H9 (cell line): ENCODE measurements around the gene SLX4. TPM values are rescaled to one million over a fixed set of nuclear protein-coding genes. Genes with fewer than 3 reads are reported as not detected.

Source experiments
- DNase-seq: peaks from one replicate; pipeline ENCODE4 v3.0.0-alpha.2; 2017
- H2AFZ ChIP-seq: one replicate; pipeline ENCODE4 v1.6.1; 2013; ENCODE audit warnings: mild to moderate bottlenecking, low read length, control low read depth, moderate library complexity
- H2AK5ac ChIP-seq: 2 replicates; pipeline ENCODE4 v1.6.1; 2013; ENCODE audit warnings: low read length, control low read depth, mixed read lengths; ENCODE audit not compliant: insufficient read length
- H2BK120ac ChIP-seq: one replicate; pipeline ENCODE4 v1.6.1; 2013; ENCODE audit warnings: low read depth, mild to moderate bottlenecking, low read length, control low read depth, inconsistent platforms; ENCODE audit not compliant: poor library complexity, severe bottlenecking
- H2BK12ac ChIP-seq: 2 replicates; pipeline ENCODE4 v1.6.1; 2013; ENCODE audit warnings: low read length, control low read depth, mixed read lengths, low read depth; ENCODE audit not compliant: insufficient read length
- H2BK15ac ChIP-seq: 2 replicates; pipeline ENCODE4 v1.6.1; 2013; ENCODE audit warnings: low read depth, low read length, control low read depth
- H2BK20ac ChIP-seq: one replicate; pipeline ENCODE4 v1.6.1; 2013; ENCODE audit warnings: low read depth, mild to moderate bottlenecking, low read length, control low read depth, inconsistent platforms; ENCODE audit not compliant: poor library complexity, severe bottlenecking
- H2BK5ac ChIP-seq: 2 replicates; pipeline ENCODE4 v1.6.1; 2013; ENCODE audit warnings: low read length, control low read depth, mixed read lengths; ENCODE audit not compliant: insufficient read length
- H3K14ac ChIP-seq: 2 replicates; pipeline ENCODE4 v1.6.1; 2013; ENCODE audit warnings: low read length, control low read depth; ENCODE audit not compliant: insufficient read depth
- H3K18ac ChIP-seq: 2 replicates; pipeline ENCODE4 v1.6.1; 2013; ENCODE audit warnings: low read depth, mild to moderate bottlenecking, mixed read lengths, low read length, control low read depth; ENCODE audit not compliant: insufficient read length
- H3K23ac ChIP-seq: 2 replicates; pipeline ENCODE4 v1.6.1; 2013; ENCODE audit warnings: low read length, control low read depth, mixed read lengths, low read depth; ENCODE audit not compliant: insufficient read length
- H3K23me2 ChIP-seq: 2 replicates; pipeline ENCODE4 v1.6.1; 2013; ENCODE audit warnings: low read depth, mild to moderate bottlenecking, mixed read lengths, low read length, control low read depth; ENCODE audit not compliant: insufficient read length, poor library complexity, severe bottlenecking
- H3K27ac ChIP-seq: 2 replicates; pipeline ENCODE4 v1.5.1; 2013; ENCODE audit warnings: low read length, control low read depth, mixed read lengths, low read depth; ENCODE audit not compliant: insufficient read length
- H3K27me3 ChIP-seq: 2 replicates; pipeline ENCODE4 v1.6.1; 2013; ENCODE audit warnings: low read length, control low read depth, inconsistent platforms; ENCODE audit not compliant: insufficient read depth
- H3K4ac ChIP-seq: 2 replicates; pipeline ENCODE4 v1.6.1; 2013; ENCODE audit warnings: low read depth, mild to moderate bottlenecking, control low read depth, inconsistent platforms, low read length, moderate library complexity
- H3K4me1 ChIP-seq: 2 replicates; pipeline ENCODE4 v1.6.1; 2013; ENCODE audit warnings: low read length, control low read depth, inconsistent platforms; ENCODE audit not compliant: insufficient read depth
- H3K4me2 ChIP-seq: 2 replicates; pipeline ENCODE4 v1.6.1; 2013; ENCODE audit warnings: low read length, control low read depth, mixed read lengths; ENCODE audit not compliant: insufficient read length, insufficient read depth
- H3K56ac ChIP-seq: 2 replicates; pipeline ENCODE4 v1.6.1; 2013; ENCODE audit warnings: low read depth, mild to moderate bottlenecking, mixed read lengths, low read length, control low read depth; ENCODE audit not compliant: insufficient read length
- H3K79me1 ChIP-seq: 2 replicates; pipeline ENCODE4 v1.6.1; 2013; ENCODE audit warnings: low read depth, mild to moderate bottlenecking, moderate library complexity, low read length, control low read depth, inconsistent platforms; ENCODE audit not compliant: insufficient read depth, poor library complexity, severe bottlenecking
- H3K79me2 ChIP-seq: 2 replicates; pipeline ENCODE4 v1.6.1; 2013; ENCODE audit warnings: low read length, control low read depth, inconsistent platforms; ENCODE audit not compliant: insufficient read depth
- H3K9ac ChIP-seq: 2 replicates; pipeline ENCODE4 v1.6.1; 2013; ENCODE audit warnings: low read length, control low read depth, mixed read lengths; ENCODE audit not compliant: insufficient read length; ENCODE audit errors: extremely low read depth
- H3K9me3 ChIP-seq: one replicate; pipeline ENCODE4 v1.6.1; 2013; ENCODE audit warnings: low read depth, low read length, inconsistent platforms; ENCODE audit not compliant: control insufficient read depth
- H3T11ph ChIP-seq: one replicate; pipeline ENCODE4 v1.6.1; 2013; ENCODE audit warnings: mild to moderate bottlenecking, low read length, control low read depth, inconsistent platforms
- H4K20me1 ChIP-seq: one replicate; pipeline ENCODE4 v1.6.1; 2013; ENCODE audit not compliant: control insufficient read depth, insufficient read length, insufficient read depth
- H4K5ac ChIP-seq: 2 replicates; pipeline ENCODE4 v1.6.1; 2013; ENCODE audit warnings: low read depth, mild to moderate bottlenecking, mixed read lengths, low read length, control low read depth; ENCODE audit not compliant: insufficient read length
- H4K8ac ChIP-seq: replicated peaks from 2 replicates; pipeline ENCODE4 v1.6.1; 2013; ENCODE audit warnings: low read length, control low read depth, mixed read lengths, low read depth; ENCODE audit not compliant: insufficient read length
- H4K91ac ChIP-seq: 2 replicates; pipeline ENCODE4 v1.6.1; 2013; ENCODE audit warnings: low read depth, mild to moderate bottlenecking, moderate library complexity, mixed read lengths, low read length, control low read depth; ENCODE audit not compliant: insufficient read length
- H3K27ac Mint-ChIP-seq, 3 experiments: 2 replicates in 2 of 3; 3 replicates in 1 of 3; pipeline ENCODE4 v1.8.0; 2020 to 2021; ENCODE audit warnings: mixed read lengths in 3 of 3, mild to moderate bottlenecking in 1 of 3, moderate library complexity in 1 of 3
- H3K27me3 Mint-ChIP-seq: 2 replicates; pipeline ENCODE4 v1.8.0; 2021; ENCODE audit warnings: low read depth, mild to moderate bottlenecking, moderate library complexity, mixed read lengths
- H3K36me3 Mint-ChIP-seq, 3 experiments: 2 replicates in 2 of 3; 3 replicates in 1 of 3; pipeline ENCODE4 v1.8.0; 2020 to 2021; ENCODE audit warnings: low read depth in 3 of 3, mixed read lengths in 3 of 3; ENCODE audit not compliant: insufficient read depth in 1 of 3
- H3K4me1 Mint-ChIP-seq, 2 experiments: 2 replicates each; pipeline ENCODE4 v1.8.0; 2020; ENCODE audit warnings: mixed read lengths in 2 of 2
- H3K4me3 Mint-ChIP-seq, 2 experiments: 2 replicates in 1 of 2; 3 replicates in 1 of 2; pipeline ENCODE4 v1.8.0; 2020 to 2021; ENCODE audit warnings: mild to moderate bottlenecking in 2 of 2, mixed read lengths in 2 of 2, moderate library complexity in 1 of 2
- H3K9me3 Mint-ChIP-seq, 2 experiments: 2 replicates in 1 of 2; 3 replicates in 1 of 2; pipeline ENCODE4 v1.8.0; 2020; ENCODE audit warnings: mild to moderate bottlenecking in 2 of 2, mixed read lengths in 2 of 2, moderate library complexity in 1 of 2
- CTCF ChIP-seq: fragments of 200-600 bp; sonication (generic); conservative IDR thresholded peaks from 3 replicates; pipeline ENCODE4 v1.8.0; 2021; ENCODE audit warnings: antibody characterized with exemption, mild to moderate bottlenecking
- WGBS: extraction: QIAGEN DNeasy Blood & Tissue Kit; methylation state at CpG from one replicate; pipeline ENCODE4 v1.1.7; 2013; ENCODE audit warnings: missing lambda C conversion rate, low lambda C conversion rate, mixed read lengths; ENCODE audit not compliant: insufficient read length; ENCODE audit errors: extremely low coverage; 5-methylcytosine and 5-hydroxymethylcytosine counted together
- total RNA-seq: library from RNA; stranded (reverse); gene quantifications from 2 replicates; pipeline ENCODE4 v1.2.1, GENCODE V29; 2021

Gene SLX4
- total RNA-seq, 1 experiment from 2014 or later, result 9.9 TPM

- H3K9me3 ChIP-seq, result no peaks in the 10 kb centered on the region
- H3K27me3 ChIP-seq, result no peaks in the 10 kb centered on the region
- H4K20me1 ChIP-seq, result no peaks in the 10 kb centered on the region
- H3K79me2 ChIP-seq, result no peaks in the 10 kb centered on the region
- H3K18ac ChIP-seq, result no peak overlapping the region
- no peak overlapping the region for H3K4me2 ChIP-seq
- no peak overlapping the region for H3K23ac ChIP-seq
- H2AK5ac ChIP-seq, result no peak overlapping the region
- Mint-ChIP-seq H3K27me3 (no peaks in the 10 kb centered on the region), H3K9me3 (peaks cover 3 to 9% of the 10 kb centered on the region in 2 experiments; a peak in 4 of 5 replicates), H3K4me1 (peaks cover 66 to 67% of the 10 kb centered on the region in 2 experiments), H3K4me3 (no peak overlapping the region), H3K36me3 (peaks cover 0 to 10% (median 5%) of the 10 kb centered on the region in 3 experiments), H3K27ac (peak overlapping the region in 1 of 3 experiments; percentile 24; a peak in 2 of 7 replicates)
- no peak overlapping the region for H2BK12ac ChIP-seq
- H2BK120ac ChIP-seq, result no peak overlapping the region
- peaks cover 8% of the 10 kb centered on the region for H3K4me1 ChIP-seq
- no peak overlapping the region for H4K8ac ChIP-seq
- H2BK5ac ChIP-seq, result no peak overlapping the region
- H2AFZ ChIP-seq, result no peak overlapping the region
- H3K14ac ChIP-seq, result no peak overlapping the region
- H2BK15ac ChIP-seq, result no peak overlapping the region
- WGBS, result no CpG with 5 or more reads among the region's 9 CpGs
- no peak overlapping the region for H3K56ac ChIP-seq
- no peak overlapping the region for H2BK20ac ChIP-seq
- H3K27ac ChIP-seq, result no peak overlapping the region
- H3T11ph ChIP-seq, result no peak overlapping the region
- H4K91ac ChIP-seq, result no peak overlapping the region
- no peak overlapping the region for H3K9ac ChIP-seq
- no peaks in the 10 kb centered on the region for H3K79me1 ChIP-seq
- TF ChIP-seq CTCF, result no peak
- H3K23me2 ChIP-seq, result peaks cover 4% of the 10 kb centered on the region
- no peak overlapping the region for H3K4ac ChIP-seq
- no peak for DNase-seq
- no peak overlapping the region for H4K5ac ChIP-seq
Measured at GRCh38 chr16:3641801-3642396, 30.5 kb upstream of the SLX4 start.
